K562 (cell line): ENCODE data around the gene CACNA2D3. TPM values are rescaled to one million over a fixed set of nuclear protein-coding genes. Genes with fewer than 3 reads are reported as not detected.

Source experiments
- ATAC-seq: fragments of 200-7000 bp; cut with Tn5 transposase; 3 replicates; pipeline ENCODE4 v1.9.1; 2020; ENCODE audit warnings: moderate library complexity
- BruUV-seq: library from RNA; stranded (reverse); fragments of 400-500 nt; replicated peaks from 2 replicates; lab custom pipeline; 2021; lab: Mats Ljungman, UMichigan
- CTCF ChIA-PET: fragments of 300-600 bp; formaldehyde crosslinking; extraction: SDS; loops from one replicate; lab custom pipeline; 2021; ENCODE audit warnings: low intra/inter-chr PET ratio; lab: Yijun Ruan, JAX
- POLR2A ChIA-PET: fragments of 300-600, 350-650 bp; sonication (Branson Sonifier 250); formaldehyde crosslinking; extraction: SDS; loops from one replicate; lab custom pipeline; 2021; ENCODE audit warnings: antibody characterized with exemption, inconsistent platforms; lab: Yijun Ruan, JAX
- DNase-seq, 4 experiments: peaks; one replicate each; pipeline versions ENCODE4 v3.0.0 to v3.0.0-alpha.2; 2011 to 2018; ENCODE audit warnings: low spot score in 3 of 4, mixed read lengths in 3 of 4; ENCODE audit errors: extremely low read depth in 1 of 4
- FAIRE-seq: peaks from 2 replicates; lab custom pipeline; 2011; peaks lifted over from hg19 to GRCh38; lab: Jason Lieb, UNC
- H2AFZ ChIP-seq: 2 replicates; pipeline ENCODE4 v1.6.0; 2011; ENCODE audit warnings: low read depth, low read length, control low read depth, inconsistent platforms
- H3K27ac ChIP-seq: fragments of 200-600 bp; 3 replicates; pipeline ENCODE4 v1.8.0; 2011; ENCODE audit warnings: low read depth, mild to moderate bottlenecking, control low read depth, inconsistent platforms, low read length, moderate library complexity, mixed read lengths; ENCODE audit errors: extremely low read depth
- H3K27me3 ChIP-seq, 2 experiments: fragments of 300-600 bp in 1 of 2; 2 replicates in 1 of 2; 3 replicates in 1 of 2; pipeline versions ENCODE4 v1.6.0 to v1.8.0; 2011; ENCODE audit warnings: inconsistent platforms in 2 of 2, low read length in 2 of 2, mild to moderate bottlenecking in 1 of 2, mixed read lengths in 1 of 2, moderate library complexity in 1 of 2; ENCODE audit not compliant: control insufficient read depth in 2 of 2, insufficient read depth in 2 of 2
- H3K36me3 ChIP-seq: fragments of 300-600 bp; 3 replicates; pipeline ENCODE4 v1.8.0; 2011; ENCODE audit warnings: mild to moderate bottlenecking, low read length, inconsistent platforms; ENCODE audit not compliant: control insufficient read depth, insufficient read depth
- H3K4me1 ChIP-seq, 2 experiments: fragments of 200-600 bp in 1 of 2; replicated peaks in 1 of 2; 2 replicates in 1 of 2; 3 replicates in 1 of 2; pipeline versions ENCODE4 v1.5.1 to v1.8.0; 2011; ENCODE audit warnings: inconsistent platforms in 2 of 2, low read length in 2 of 2, mild to moderate bottlenecking in 1 of 2, mixed read lengths in 1 of 2, moderate library complexity in 1 of 2; ENCODE audit not compliant: control insufficient read depth in 2 of 2, insufficient read depth in 2 of 2
- H3K4me2 ChIP-seq: 2 replicates; pipeline ENCODE4 v1.6.1; 2011; ENCODE audit warnings: low read length, control low read depth, inconsistent platforms, mixed read lengths; ENCODE audit not compliant: insufficient read depth
- H3K4me3 ChIP-seq: fragments of 200-600 bp; sonication (generic), shearing (Covaris generic); 2 replicates; pipeline ENCODE4 v1.5.1; 2016; ENCODE audit warnings: control low read depth, inconsistent platforms
- H3K79me2 ChIP-seq: fragments of 200-600 bp; 3 replicates; pipeline ENCODE4 v1.8.0; 2011; ENCODE audit warnings: low read length, inconsistent platforms; ENCODE audit not compliant: control insufficient read depth, insufficient read depth
- H3K9ac ChIP-seq, 2 experiments: 2 replicates each; pipeline versions ENCODE4 v1.6.0 to v1.6.1; 2011; ENCODE audit warnings: low read depth in 2 of 2, low read length in 2 of 2, control low read depth in 1 of 2, inconsistent platforms in 1 of 2, mild to moderate bottlenecking in 1 of 2, mixed read lengths in 1 of 2; ENCODE audit not compliant: insufficient read depth in 1 of 2
- H3K9me1 ChIP-seq: one replicate; pipeline ENCODE4 v1.6.0; 2011; ENCODE audit warnings: inconsistent platforms, mild to moderate bottlenecking, low read length, moderate library complexity; ENCODE audit not compliant: control insufficient read depth, insufficient read depth
- H3K9me3 ChIP-seq: replicated peaks from 2 replicates; pipeline ENCODE4 v1.5.1; 2011; ENCODE audit warnings: low read depth, low read length, inconsistent platforms; ENCODE audit not compliant: control insufficient read depth, insufficient read depth
- H4K20me1 ChIP-seq: replicated peaks from 2 replicates; pipeline ENCODE4 v1.6.1; 2011; ENCODE audit warnings: low read length, inconsistent platforms, mixed read lengths; ENCODE audit not compliant: control insufficient read depth, insufficient read depth
- ARID1B ChIP-seq: fragments of 450-650 bp; IDR thresholded peaks from 2 replicates; pipeline ENCODE4 v1.6.1; 2016; ENCODE audit warnings: antibody characterized with exemption, mild to moderate bottlenecking, inconsistent platforms
- ESRRB ChIP-seq: fragments of 250-450 bp; sonication (Bioruptor Pico); IDR thresholded peaks from 2 replicates; pipeline ENCODE4 v1.5.0; 2020; ENCODE audit warnings: mild to moderate bottlenecking, moderate library complexity, borderline replicate concordance
- GABPB1 ChIP-seq: sonication (generic); formaldehyde crosslinking; IDR thresholded peaks from 2 replicates; pipeline ENCODE4 v1.8.0; 2022; ENCODE audit warnings: mild to moderate bottlenecking, missing genetic modification reagents
- HDAC3 ChIP-seq: fragments of 450-650 bp; IDR thresholded peaks from 2 replicates; pipeline ENCODE4 v1.6.1; 2018; ENCODE audit warnings: borderline replicate concordance, mild to moderate bottlenecking, moderate library complexity; ENCODE audit not compliant: partially characterized antibody
- HMGXB4 ChIP-seq: sonication (generic); formaldehyde crosslinking; IDR thresholded peaks from 2 replicates; pipeline ENCODE4 v1.8.1; 2023; ENCODE audit warnings: mild to moderate bottlenecking, missing genetic modification reagents
- LEF1 ChIP-seq: fragments of 450-650 bp; IDR thresholded peaks from 2 replicates; pipeline ENCODE4 v1.6.1; 2016; ENCODE audit warnings: mild to moderate bottlenecking
- POLR3G ChIP-seq: IDR thresholded peaks from 2 replicates; pipeline ENCODE4 v1.6.1; 2011; ENCODE audit not compliant: insufficient read length, insufficient replicate concordance; ENCODE audit errors: extremely low read depth
- RBBP5 ChIP-seq: fragments of 200-600 bp; sonication (generic); IDR thresholded peaks from 2 replicates; pipeline ENCODE4 v1.6.1; 2012; ENCODE audit warnings: borderline replicate concordance, mild to moderate bottlenecking, low read length, control low read depth, inconsistent platforms; ENCODE audit not compliant: insufficient read depth, poor library complexity, severe bottlenecking
- RUNX1 ChIP-seq: sonication (generic); IDR thresholded peaks from 2 replicates; pipeline ENCODE4 v1.6.1; 2016; ENCODE audit warnings: antibody characterized with exemption, low read depth
- TAF1 ChIP-seq: IDR thresholded peaks from 2 replicates; pipeline ENCODE4 v1.6.1; 2011; ENCODE audit warnings: mild to moderate bottlenecking, low read length, moderate library complexity; ENCODE audit not compliant: insufficient read depth, control insufficient read depth, severe bottlenecking; ENCODE audit errors: extremely low read depth
- TAF9B ChIP-seq: fragments of 450-650 bp; IDR thresholded peaks from 2 replicates; pipeline ENCODE4 v1.6.1; 2018; ENCODE audit warnings: mild to moderate bottlenecking; ENCODE audit not compliant: partially characterized antibody
- U2AF2 ChIP-seq: fragments of 200-400 bp; formaldehyde crosslinking; optimal IDR thresholded peaks from 2 replicates; pipeline ENCODE3; 2017; ENCODE audit warnings: low read depth, mild to moderate bottlenecking, low read length
- ZBTB26 ChIP-seq: fragments of 450-650 bp; formaldehyde crosslinking; IDR thresholded peaks from 2 replicates; pipeline ENCODE4 v1.4.0; 2022; ENCODE audit warnings: missing genetic modification characterization
- ZFP36 ChIP-seq: fragments of 150-350 bp; IDR thresholded peaks from 2 replicates; pipeline ENCODE4 v1.6.1; 2018; ENCODE audit warnings: low read length, low read depth; ENCODE audit not compliant: partially characterized antibody
- ZNF124 ChIP-seq: sonication (generic); formaldehyde crosslinking; IDR thresholded peaks from 2 replicates; pipeline ENCODE4 v1.8.1; 2022; ENCODE audit warnings: missing genetic modification reagents
- ZNF212 ChIP-seq: fragments of 450-650 bp; formaldehyde crosslinking; IDR thresholded peaks from 2 replicates; pipeline ENCODE4 v1.4.0; 2020; ENCODE audit warnings: mild to moderate bottlenecking
- ZNF77 ChIP-seq: fragments of 250-450 bp; sonication (Bioruptor Pico); IDR thresholded peaks from 2 replicates; pipeline ENCODE4 v1.5.0; 2020
- WGBS: fragments of 100-300 bp; shearing (Covaris generic); methylation state at CpG from one replicate; pipeline ENCODE4 v1.1.6; 2016; ENCODE audit warnings: low coverage, mixed read lengths; ENCODE audit not compliant: insufficient coverage; ENCODE audit errors: missing lambda C conversion rate; 5-methylcytosine and 5-hydroxymethylcytosine counted together
- in situ Hi-C: fragments of 300-500 bp; cut with MboI; formaldehyde crosslinking; loops from 4 replicates; pipeline ENCODE4 v1.15.0; 2018; ENCODE audit warnings: inconsistent platforms, mixed read lengths
- intact Hi-C: fragments of 100-400 bp; cut with micrococcal nuclease; formaldehyde crosslinking; loops from 2 replicates; pipeline ENCODE4 v1.14.2; 2022
- polyA plus RNA-seq, 8 experiments: library from polyadenylated mRNA; depleted of rRNA in 4 of 8; stranded (reverse) in 5 of 8; unstranded in 3 of 8; fragments of >200 nt; fragmentation: Nextera tagmentation in 2 of 8; fragmentation: Illumina TruSeq in 1 of 8; extraction: Ambion mirVana in 2 of 8; extraction: Trizol in 1 of 8; gene quantifications; 2 replicates each; pipeline versions ENCODE4 v1.2.1 to v1.2.3, GENCODE V29; 2011 to 2014; ENCODE audit warnings: inconsistent platforms in 1 of 8, missing spikeins in 1 of 8
- total RNA-seq, 7 experiments: library from RNA; depleted of rRNA in 6 of 7; stranded (reverse); fragments of >200 nt in 6 of 7; fragmentation: Illumina TruSeq in 2 of 7; extraction: Trizol in 2 of 7; gene quantifications; 2 replicates each; pipeline versions ENCODE4 v1.2.1 to v1.2.3, GENCODE V29; 2011 to 2021; ENCODE audit warnings: low replicate concordance in 1 of 7

The CACNA2D3 gene
- total and polyA plus RNA-seq, 9 of the 15 experiments (the other 6 are each of a cell fraction or from before 2014, with no cell fraction given) = 0.01 TPM; not detected in 8

- ATAC-seq (no peak), FAIRE-seq (no peak), DNase-seq (no peak)
- H3K9me3 ChIP-seq = no peaks in the 10 kb centered on the region
- TF ChIP-seq ZBTB26 (CRISPR knock-in tag) (no peak), RUNX1 (no peak), ZFP36 (no peak), ZNF124 (CRISPR knock-in tag) (no peak), TAF1 (no peak), ZNF77 (no peak), GABPB1 (CRISPR knock-in tag) (no peak), ESRRB (CRISPR knock-in tag) (no peak), ZNF212 (no peak), RBBP5 (no peak), POLR3G (no peak), LEF1 (no peak), TAF9B (no peak), HDAC3 (no peak), U2AF2 (no peak), ARID1B (no peak), HMGXB4 (CRISPR knock-in tag) (no peak)
- WGBS = 0% methylated on average over 6 of the region's 7 CpGs
- 0 out of 2 replicates have a peak, but pooled peaks cover 3% of the 10 kb centered on the region for H4K20me1 ChIP-seq
- no TSS peak for BruUV-seq
- no peaks in the 10 kb centered on the region for H3K79me2 ChIP-seq
- H3K36me3 ChIP-seq = no peaks in the 10 kb centered on the region
- ChIA-PET POLR2A (no interaction called here), CTCF (no interaction called here)
- no peak overlapping the region for H3K4me2 ChIP-seq
- H3K9me1 ChIP-seq = no peaks in the 10 kb centered on the region
- intact Hi-C loops (no loop called here), in situ Hi-C loops (no loop called here)
- H3K9ac ChIP-seq = no peak overlapping the region
- H3K4me3 ChIP-seq = no peak overlapping the region
- no peaks in the 10 kb centered on the region for H3K27me3 ChIP-seq
- H3K27ac ChIP-seq = no peak overlapping the region
- no peak overlapping the region for H2AFZ ChIP-seq
- no peaks in the 10 kb centered on the region for H3K4me1 ChIP-seq
Observed at GRCh38 chr3:54303517-54304375, 181.4 kb downstream of the CACNA2D3 start.
